LNCAP (cell line): ENCODE results near the gene ARHGAP45.

Source experiments
- CTCF ChIP-seq: fragments of 450-650 bp; IDR thresholded peaks from 2 replicates; pipeline ENCODE4 v1.5.1; 2017; ENCODE audit warnings: mild to moderate bottlenecking

ARHGAP45 gene

GRCh38 chr19:1103132-1103707, 36.3 kb downstream of the ARHGAP45 start:
- TF ChIP-seq CTCF = no peak

GRCh38 chr19:1103708-1104310, 36.8 kb downstream of the ARHGAP45 start, which contains the start of gene GPX4:
GPX4 (plus strand) TSS chr19:1103994; CDS start chr19:1104044, 50 bp downstream.
- no peak for TF ChIP-seq CTCF

- TF ChIP-seq CTCF = no peak
Measured at GRCh38 chr19:1104311-1105007, 37.5 kb downstream of the ARHGAP45 start.

- no peak for TF ChIP-seq CTCF
Measured at GRCh38 chr19:1105008-1105872, 38.3 kb downstream of the ARHGAP45 start.

- no peak for TF ChIP-seq CTCF
Measured at GRCh38 chr19:1105873-1106840, 39.2 kb downstream of the ARHGAP45 start.

GRCh38 chr19:1106841-1107660, 40.1 kb downstream of the ARHGAP45 start:
- TF ChIP-seq CTCF = peak; percentile 42
